RWPE1 (cell line): Measurements from ENCODE around the gene PDE4D.

Experiments
- CTCF ChIA-PET: fragments of 350-600 bp; sonication (Branson Sonifier 250); formaldehyde crosslinking; extraction: SDS; loops from one replicate; lab custom pipeline; 2021; lab: Yijun Ruan, JAX
- POLR2A ChIA-PET: fragments of 400-600 bp; formaldehyde crosslinking; extraction: SDS; loops from one replicate; lab custom pipeline; 2020; ENCODE audit warnings: antibody characterized with exemption; ENCODE audit not compliant: low non-redundant PET; lab: Yijun Ruan, JAX
- DNase-seq: peaks from one replicate; pipeline ENCODE4 v3.0.0; 2012; ENCODE audit warnings: low spot score
- H3K27ac ChIP-seq: fragments of 450-650 bp; 2 replicates; pipeline ENCODE4 v1.5.1; 2017
- TF ChIP-seq, protein P1 (sequence below): fragments of 450-650 bp; conservative IDR thresholded peaks from 2 replicates; pipeline ENCODE4 v1.5.1; 2017; ENCODE audit warnings: low read depth, mild to moderate bottlenecking

PDE4D gene

DNA sequence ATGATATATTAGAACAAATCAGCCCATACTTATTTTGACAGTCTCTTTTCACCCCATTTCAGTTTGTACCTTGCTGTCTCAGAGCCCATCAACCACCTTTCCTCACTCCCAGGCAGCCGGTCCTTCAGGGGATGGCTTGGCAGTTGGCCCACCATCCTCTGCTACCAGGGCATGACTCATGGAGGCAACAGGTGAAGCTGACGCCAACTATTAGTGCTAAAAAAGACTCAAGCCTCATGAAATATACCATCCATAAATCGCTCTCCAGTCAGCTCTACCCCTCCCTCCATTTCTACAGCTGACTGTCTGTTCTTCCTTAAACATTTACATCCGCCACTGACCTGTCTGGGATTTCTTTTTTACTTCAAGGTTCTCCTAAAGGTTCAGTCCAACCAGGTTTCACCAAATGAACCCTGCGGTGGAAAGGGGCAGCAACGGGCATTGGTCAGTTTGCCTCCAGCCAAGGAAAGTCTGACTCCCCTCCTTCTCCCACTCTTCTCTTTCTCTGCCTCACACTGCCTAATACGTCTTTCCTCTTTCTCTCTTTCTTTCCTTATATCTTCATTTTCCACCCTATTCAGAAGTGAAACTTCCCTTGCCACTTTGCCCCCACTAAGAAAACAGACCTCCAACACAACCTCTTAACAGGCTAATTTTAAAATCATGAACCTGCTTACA, 871.5 kb downstream of the PDE4D start:
- H3K27ac ChIP-seq = no peak overlapping the region
- ChIA-PET POLR2A (no interaction called here), CTCF (interaction anchor here (0.6 kb wide), 2 partner anchors 12 to 135 kb away, joined by 3 to 4 read pairs; no protein-coding TSS in a partner anchor)
- DNase-seq = peak; percentile 47
- TF ChIP-seq, protein P1, sequence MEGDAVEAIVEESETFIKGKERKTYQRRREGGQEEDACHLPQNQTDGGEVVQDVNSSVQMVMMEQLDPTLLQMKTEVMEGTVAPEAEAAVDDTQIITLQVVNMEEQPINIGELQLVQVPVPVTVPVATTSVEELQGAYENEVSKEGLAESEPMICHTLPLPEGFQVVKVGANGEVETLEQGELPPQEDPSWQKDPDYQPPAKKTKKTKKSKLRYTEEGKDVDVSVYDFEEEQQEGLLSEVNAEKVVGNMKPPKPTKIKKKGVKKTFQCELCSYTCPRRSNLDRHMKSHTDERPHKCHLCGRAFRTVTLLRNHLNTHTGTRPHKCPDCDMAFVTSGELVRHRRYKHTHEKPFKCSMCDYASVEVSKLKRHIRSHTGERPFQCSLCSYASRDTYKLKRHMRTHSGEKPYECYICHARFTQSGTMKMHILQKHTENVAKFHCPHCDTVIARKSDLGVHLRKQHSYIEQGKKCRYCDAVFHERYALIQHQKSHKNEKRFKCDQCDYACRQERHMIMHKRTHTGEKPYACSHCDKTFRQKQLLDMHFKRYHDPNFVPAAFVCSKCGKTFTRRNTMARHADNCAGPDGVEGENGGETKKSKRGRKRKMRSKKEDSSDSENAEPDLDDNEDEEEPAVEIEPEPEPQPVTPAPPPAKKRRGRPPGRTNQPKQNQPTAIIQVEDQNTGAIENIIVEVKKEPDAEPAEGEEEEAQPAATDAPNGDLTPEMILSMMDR = no peak

GRCh38 chr5:59021286-59021673, 872.2 kb downstream of the PDE4D start:
- no peak for DNase-seq

DNA sequence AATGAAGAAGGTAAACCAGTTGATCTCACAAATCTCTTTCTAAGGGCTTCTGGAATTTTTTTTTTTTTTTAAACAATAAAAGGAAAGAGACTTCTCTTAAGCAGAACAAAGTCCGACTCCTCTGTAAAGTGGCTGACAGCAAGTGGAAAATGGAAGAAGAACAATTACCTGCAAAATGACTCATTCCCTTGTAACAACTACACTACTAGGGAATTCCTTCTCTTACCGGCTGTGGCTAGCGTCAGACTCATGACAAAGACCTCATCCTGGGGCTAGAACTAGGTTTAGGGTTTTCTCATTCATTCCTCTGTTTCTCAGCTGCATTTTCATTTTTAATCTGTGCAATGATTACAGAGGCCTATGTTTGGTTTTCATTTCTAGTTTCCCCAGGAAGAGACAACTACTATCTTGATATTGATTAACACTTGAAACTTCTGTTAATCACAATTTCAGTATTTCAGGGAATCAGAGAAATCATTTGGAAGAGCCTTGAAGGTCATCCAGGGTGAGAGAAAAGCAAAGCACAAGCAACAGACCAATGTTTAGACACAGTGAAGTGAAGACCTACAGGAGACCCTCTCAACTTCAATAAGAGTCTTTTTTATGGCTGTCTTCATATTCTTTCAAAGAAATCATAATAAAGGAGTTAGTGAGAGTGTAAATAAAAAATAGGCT, 872.8 kb downstream of the PDE4D start:
- ChIA-PET POLR2A (no interaction called here), CTCF (interaction anchor here (0.6 kb wide), 3 partner anchors 14 to 329 kb away, joined by 3 to 4 read pairs (median 4); no protein-coding TSS in a partner anchor)
- peak; percentile 81 for DNase-seq
- TF ChIP-seq, protein P1 = no peak
- no peak overlapping the region for H3K27ac ChIP-seq

More at GRCh38 chr5:59021286-59021673, 872.2 kb downstream of the PDE4D start:
- POLR2A ChIA-PET = no interaction called here
- CTCF ChIA-PET = interaction anchor here (0.6 kb wide), 4 partner anchors 13 to 329 kb away, joined by 3 to 4 read pairs (median 4); no protein-coding TSS in a partner anchor
- no peak overlapping the region for H3K27ac ChIP-seq
- TF ChIP-seq, protein P1 = no peak

- no peak overlapping the region for H3K27ac ChIP-seq
- POLR2A ChIA-PET = no interaction called here
- TF ChIP-seq, protein P1 = no peak
- DNase-seq = no peak
- CTCF ChIA-PET = interaction anchor here (0.6 to 1.9 kb wide), 3 partner anchors 15 to 142 kb away, joined by 3 to 5 read pairs (median 4); no protein-coding TSS in a partner anchor
Measured at GRCh38 chr5:59019078-59019477, 874.4 kb downstream of the PDE4D start.

GRCh38 chr5:59016925-59017324, 876.6 kb downstream of the PDE4D start:
- no peak overlapping the region for H3K27ac ChIP-seq
- DNase-seq = no peak
- TF ChIP-seq, protein P1 = no peak
- POLR2A ChIA-PET = no interaction called here
- CTCF ChIA-PET = no interaction called here

GRCh38 chr5:59008816-59009473, 884.6 kb downstream of the PDE4D start:
- CTCF ChIA-PET = no interaction called here
- POLR2A ChIA-PET = no interaction called here
- TF ChIP-seq, protein P1 = no peak
- DNase-seq = no peak
- no peak overlapping the region for H3K27ac ChIP-seq
